NCI-H2171 (cell line): ENCODE measurements around the gene RHEBL1.

Experiments used
- DNase-seq: peaks from one replicate; lab custom pipeline; 2025; lab: John Stamatoyannopoulos, UW

The RHEBL1 gene

GRCh38 chr12:49054524-49054923, 15.3 kb downstream of the RHEBL1 start:
- no peak for DNase-seq

- DNase-seq = no peak
Observed at GRCh38 chr12:49054096-49054495, 15.7 kb downstream of the RHEBL1 start.

- no peak for DNase-seq
Observed at GRCh38 chr12:49052451-49053208, 17.1 kb downstream of the RHEBL1 start.

GRCh38 chr12:49051777-49052438, 17.9 kb downstream of the RHEBL1 start:
- DNase-seq = no peak

GRCh38 chr12:49051373-49051764, 18.4 kb downstream of the RHEBL1 start:
- DNase-seq = no peak

- no peak for DNase-seq
Observed at GRCh38 chr12:49050507-49051372, 19.0 kb downstream of the RHEBL1 start.

GRCh38 chr12:49049566-49050224, 20.1 kb downstream of the RHEBL1 start:
- no peak for DNase-seq

- DNase-seq = no peak
Observed at GRCh38 chr12:49048953-49049352, 20.8 kb downstream of the RHEBL1 start.

GRCh38 chr12:49046129-49046895, 23.5 kb downstream of the RHEBL1 start:
- no peak for DNase-seq

GRCh38 chr12:49044660-49045059, 25.1 kb downstream of the RHEBL1 start:
- no peak for DNase-seq

- DNase-seq = no peak
Observed at GRCh38 chr12:49043856-49044258, 25.9 kb downstream of the RHEBL1 start.

- no peak for DNase-seq
Observed at GRCh38 chr12:49043241-49043640, 26.5 kb downstream of the RHEBL1 start.

GRCh38 chr12:49041881-49042484, 27.8 kb downstream of the RHEBL1 start:
- DNase-seq = no peak

- no peak for DNase-seq
Observed at GRCh38 chr12:49041036-49041880, 28.5 kb downstream of the RHEBL1 start.

- no peak for DNase-seq
Observed at GRCh38 chr12:49040364-49040855, 29.4 kb downstream of the RHEBL1 start.

- no peak for DNase-seq
Observed at GRCh38 chr12:49039421-49040363, 30.1 kb downstream of the RHEBL1 start.

GRCh38 chr12:49038291-49038955, 31.4 kb downstream of the RHEBL1 start:
- DNase-seq = no peak

- no peak for DNase-seq
Observed at GRCh38 chr12:49037947-49038237, 31.9 kb downstream of the RHEBL1 start.
